Lower leg skin (tissue), 3 donors: ENCODE data around the gene CHID1.

Source experiments
- POLR2A ChIP-seq, 2 donors: fragments of 450-650 bp; IDR thresholded peaks; one replicate each; pipeline ENCODE4 v1.6.1; 2016 to 2017; ENCODE audit warnings: antibody characterized with exemption in 2 of 2, mild to moderate bottlenecking in 1 of 2, moderate library complexity in 1 of 2
- TF ChIP-seq, protein P1 (sequence below), 3 donors: fragments of 450-650 bp; IDR thresholded peaks; one replicate each; pipeline ENCODE4 v1.5.1; 2016; ENCODE audit warnings: antibody characterized with exemption in 3 of 3, mild to moderate bottlenecking in 3 of 3, moderate library complexity in 2 of 3

DNA sequence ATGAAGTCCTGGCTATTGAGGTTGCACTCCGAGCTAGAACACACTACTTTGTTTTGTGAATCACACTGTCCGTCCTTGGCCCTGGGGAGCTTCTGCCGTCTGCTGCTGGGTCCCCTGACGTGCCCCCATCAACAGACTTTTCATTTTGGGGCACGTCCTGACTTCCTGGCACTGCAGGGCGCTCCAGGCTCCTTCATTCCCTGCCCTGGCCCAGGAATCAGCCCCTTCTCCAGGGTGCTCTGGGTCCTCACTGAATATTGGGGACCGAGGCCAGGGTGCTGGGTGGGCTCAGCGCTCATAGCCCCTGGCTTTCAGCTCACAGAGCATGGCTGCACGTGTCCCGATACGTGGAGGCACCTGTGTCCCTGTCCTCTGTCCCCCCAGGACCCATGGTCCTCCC, 45.7 kb downstream of the CHID1 start:
- TF ChIP-seq, protein P1, sequence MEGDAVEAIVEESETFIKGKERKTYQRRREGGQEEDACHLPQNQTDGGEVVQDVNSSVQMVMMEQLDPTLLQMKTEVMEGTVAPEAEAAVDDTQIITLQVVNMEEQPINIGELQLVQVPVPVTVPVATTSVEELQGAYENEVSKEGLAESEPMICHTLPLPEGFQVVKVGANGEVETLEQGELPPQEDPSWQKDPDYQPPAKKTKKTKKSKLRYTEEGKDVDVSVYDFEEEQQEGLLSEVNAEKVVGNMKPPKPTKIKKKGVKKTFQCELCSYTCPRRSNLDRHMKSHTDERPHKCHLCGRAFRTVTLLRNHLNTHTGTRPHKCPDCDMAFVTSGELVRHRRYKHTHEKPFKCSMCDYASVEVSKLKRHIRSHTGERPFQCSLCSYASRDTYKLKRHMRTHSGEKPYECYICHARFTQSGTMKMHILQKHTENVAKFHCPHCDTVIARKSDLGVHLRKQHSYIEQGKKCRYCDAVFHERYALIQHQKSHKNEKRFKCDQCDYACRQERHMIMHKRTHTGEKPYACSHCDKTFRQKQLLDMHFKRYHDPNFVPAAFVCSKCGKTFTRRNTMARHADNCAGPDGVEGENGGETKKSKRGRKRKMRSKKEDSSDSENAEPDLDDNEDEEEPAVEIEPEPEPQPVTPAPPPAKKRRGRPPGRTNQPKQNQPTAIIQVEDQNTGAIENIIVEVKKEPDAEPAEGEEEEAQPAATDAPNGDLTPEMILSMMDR (IDR thresholded peaks at IDR 0.05) = no peak
- TF ChIP-seq POLR2A (IDR thresholded peaks at IDR 0.05) = no peak
